Measurements from ENCODE around the gene RAB26. TPM values are rescaled to one million over a fixed set of nuclear protein-coding genes. Genes with fewer than 3 reads are reported as not detected.
A peak's percentile ranks its signal among the peaks of the same experiment; 100 is the strongest.

The RAB26 gene
- total RNA-seq, 1 donor from 2014 or later, result 0.80 TPM

DNA sequence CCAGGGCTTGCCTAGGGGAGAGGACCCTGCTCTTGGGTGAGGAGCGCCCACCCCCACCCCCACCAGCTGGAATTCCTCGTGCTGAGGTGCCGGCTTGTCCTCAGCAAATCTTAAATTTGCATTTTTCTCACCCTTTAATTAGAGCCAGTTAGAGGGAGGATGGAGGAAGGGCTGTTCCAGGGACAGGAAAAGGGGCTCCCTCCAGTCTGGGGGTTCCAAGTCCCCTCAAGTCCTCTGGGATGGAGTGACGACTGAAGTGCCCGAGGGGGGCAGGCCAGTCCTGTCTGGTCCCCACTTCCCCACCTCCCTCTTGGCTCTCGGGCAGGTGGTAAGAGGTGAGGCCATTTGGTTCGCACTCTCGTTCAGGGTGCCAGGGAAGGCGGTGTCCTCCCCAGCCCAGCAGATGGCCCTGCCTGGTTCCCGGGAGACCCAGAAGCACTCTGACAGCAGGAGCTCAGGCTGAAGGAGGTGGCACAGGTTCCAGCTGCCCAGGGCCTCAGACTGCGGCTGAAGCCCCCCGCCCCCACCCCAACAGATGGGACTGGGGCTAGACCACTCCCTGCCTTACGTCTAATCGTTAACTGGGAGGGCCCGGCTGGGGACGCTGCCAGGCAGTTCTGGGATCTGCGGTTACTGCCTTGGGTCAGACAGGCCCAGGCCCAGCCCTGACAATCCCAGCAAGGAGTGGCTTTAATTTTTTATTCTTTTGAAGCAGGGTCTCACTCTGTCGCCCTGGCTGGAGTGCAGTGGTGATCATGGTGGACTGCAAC is 2.2 kb downstream of the RAB26 start:
- Histone ChIP-seq H3K9me3 (no peaks in the 10 kb centered on the region), H3K27ac (no peak overlapping the region), H3K27me3 (ENCODE audit: low read depth) (no peaks in the 10 kb centered on the region), H3K4me3 (no peak overlapping the region), H3K36me3 (peaks cover 21% of the 10 kb centered on the region), H3K4me1 (peaks cover 69% of the 10 kb centered on the region)
- intact Hi-C loops (cut with DNase I), result no loop called here
- no peak for ATAC-seq
- DNase-seq, result no peak
- TF ChIP-seq, protein P1, sequence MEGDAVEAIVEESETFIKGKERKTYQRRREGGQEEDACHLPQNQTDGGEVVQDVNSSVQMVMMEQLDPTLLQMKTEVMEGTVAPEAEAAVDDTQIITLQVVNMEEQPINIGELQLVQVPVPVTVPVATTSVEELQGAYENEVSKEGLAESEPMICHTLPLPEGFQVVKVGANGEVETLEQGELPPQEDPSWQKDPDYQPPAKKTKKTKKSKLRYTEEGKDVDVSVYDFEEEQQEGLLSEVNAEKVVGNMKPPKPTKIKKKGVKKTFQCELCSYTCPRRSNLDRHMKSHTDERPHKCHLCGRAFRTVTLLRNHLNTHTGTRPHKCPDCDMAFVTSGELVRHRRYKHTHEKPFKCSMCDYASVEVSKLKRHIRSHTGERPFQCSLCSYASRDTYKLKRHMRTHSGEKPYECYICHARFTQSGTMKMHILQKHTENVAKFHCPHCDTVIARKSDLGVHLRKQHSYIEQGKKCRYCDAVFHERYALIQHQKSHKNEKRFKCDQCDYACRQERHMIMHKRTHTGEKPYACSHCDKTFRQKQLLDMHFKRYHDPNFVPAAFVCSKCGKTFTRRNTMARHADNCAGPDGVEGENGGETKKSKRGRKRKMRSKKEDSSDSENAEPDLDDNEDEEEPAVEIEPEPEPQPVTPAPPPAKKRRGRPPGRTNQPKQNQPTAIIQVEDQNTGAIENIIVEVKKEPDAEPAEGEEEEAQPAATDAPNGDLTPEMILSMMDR (IDR thresholded peaks at IDR 0.05), result no peak

DNA sequence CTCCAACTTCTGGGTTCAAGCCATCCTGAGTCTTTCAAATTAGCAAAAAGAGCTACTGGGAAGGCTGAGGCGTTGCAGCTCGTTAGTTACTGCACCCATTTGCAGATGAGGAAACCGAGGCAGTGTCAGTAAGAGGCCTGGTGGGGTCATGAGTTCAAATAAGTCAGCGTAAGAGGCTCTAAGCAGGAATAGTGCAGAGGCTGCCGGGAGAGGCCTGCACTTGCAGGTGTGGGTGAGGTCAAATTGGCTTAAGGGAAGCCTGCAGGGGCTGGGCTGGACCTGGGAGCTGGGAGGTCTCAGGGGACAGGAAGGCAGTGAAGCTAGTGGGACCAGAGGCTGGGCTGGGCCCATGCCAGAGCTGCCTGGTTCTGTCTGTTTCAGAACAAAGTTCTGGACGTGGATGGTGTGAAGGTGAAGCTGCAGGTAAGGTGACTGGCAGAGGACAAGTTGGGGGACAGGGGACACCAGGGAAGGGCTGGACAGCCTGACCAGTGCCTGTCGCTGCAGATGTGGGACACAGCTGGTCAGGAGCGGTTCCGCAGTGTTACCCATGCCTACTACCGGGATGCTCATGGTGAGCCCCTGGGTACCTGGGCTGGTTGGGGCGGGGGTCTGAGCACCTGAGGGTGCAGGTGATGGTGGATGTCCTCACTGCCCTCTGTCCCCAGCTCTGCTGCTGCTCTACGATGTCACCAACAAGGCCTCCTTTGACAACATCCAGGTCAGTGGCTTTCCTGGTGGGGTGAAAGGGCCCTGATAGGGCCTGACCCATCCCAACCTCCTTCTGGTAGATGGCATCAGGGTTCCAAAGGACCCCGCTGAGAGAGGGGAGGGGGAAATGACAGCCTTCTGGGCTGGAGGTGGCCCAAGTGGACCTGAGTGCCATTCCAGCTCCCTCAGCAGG is 3.0 kb downstream of the RAB26 start:
- H3K4me1 ChIP-seq, result peaks cover 72% of the 10 kb centered on the region
- intact Hi-C loops (cut with DNase I), result no loop called here
- DNase-seq, result no peak
- H3K27me3 ChIP-seq (ENCODE audit: low read depth), result no peaks in the 10 kb centered on the region
- TF ChIP-seq, protein P1 (IDR thresholded peaks at IDR 0.05), result no peak
- no peak overlapping the region for H3K27ac ChIP-seq
- peaks cover 21% of the 10 kb centered on the region for H3K36me3 ChIP-seq
- ATAC-seq, result no peak
- peak overlapping the region; percentile 75 for H3K4me3 ChIP-seq
- no peaks in the 10 kb centered on the region for H3K9me3 ChIP-seq

DNA sequence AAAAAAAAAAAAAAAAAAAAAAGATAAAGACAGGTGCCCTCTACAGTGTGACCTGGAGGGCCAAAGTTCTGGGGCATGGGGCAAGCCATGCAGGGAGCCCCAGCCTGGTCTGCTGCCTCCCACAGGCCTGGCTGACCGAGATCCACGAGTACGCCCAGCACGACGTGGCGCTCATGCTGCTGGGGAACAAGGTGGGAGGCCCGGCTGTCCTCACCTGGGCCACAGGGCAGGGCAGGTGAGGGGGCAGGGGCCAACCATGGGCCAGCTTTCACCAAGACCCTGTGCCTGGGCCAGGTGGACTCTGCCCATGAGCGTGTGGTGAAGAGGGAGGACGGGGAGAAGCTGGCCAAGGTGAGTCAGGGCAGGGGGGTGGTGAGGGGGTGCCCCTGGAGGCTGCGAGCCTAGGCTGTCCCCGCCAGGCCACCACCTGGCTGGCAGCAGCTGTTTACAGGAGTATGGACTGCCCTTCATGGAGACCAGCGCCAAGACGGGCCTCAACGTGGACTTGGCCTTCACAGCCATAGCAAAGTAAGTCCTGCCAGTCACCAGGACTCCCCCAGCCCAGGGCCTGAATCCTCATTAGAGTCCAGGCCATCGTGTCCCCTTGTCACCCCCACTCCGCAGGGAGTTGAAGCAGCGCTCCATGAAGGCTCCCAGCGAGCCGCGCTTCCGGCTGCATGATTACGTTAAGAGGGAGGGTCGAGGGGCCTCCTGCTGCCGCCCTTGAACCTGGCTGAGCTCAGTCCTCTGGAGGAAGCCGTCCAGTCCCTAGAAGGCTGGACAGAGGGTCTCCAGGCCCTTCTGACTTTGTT is 4.5 kb downstream of the RAB26 start:
- TF ChIP-seq, protein P1 (IDR thresholded peaks at IDR 0.05), result no peak

DNA sequence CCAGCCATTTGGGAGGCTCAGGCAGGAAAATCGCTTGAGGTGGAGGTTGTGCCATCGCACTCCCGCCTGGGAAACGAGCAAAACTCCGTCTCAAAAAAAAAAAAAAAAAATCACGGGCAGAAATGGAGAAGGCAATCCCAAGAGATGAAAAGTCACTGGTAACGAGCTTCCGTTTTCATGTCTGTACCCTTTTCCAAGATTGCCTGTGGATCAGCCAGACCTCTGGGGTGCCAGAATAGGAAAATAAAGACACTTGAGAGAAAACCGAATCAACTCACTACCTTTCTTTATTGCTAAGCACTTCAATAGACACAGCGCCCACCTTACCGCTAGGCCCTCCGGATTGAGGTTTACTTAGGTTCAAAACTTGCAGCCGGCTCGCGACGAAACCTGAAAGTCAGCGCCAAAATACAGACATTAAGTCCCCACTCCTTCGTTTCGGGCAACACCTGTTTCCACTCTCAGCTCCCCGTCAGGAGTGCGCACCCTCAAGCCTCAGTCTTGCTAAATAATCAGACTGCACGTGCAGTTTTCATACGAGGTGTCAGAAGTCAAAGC is 6.2 kb downstream of the RAB26 start:
- Histone ChIP-seq H3K36me3 (peaks cover 21% of the 10 kb centered on the region), H3K4me3 (peak overlapping the region; percentile 75), H3K27ac (peak overlapping the region; percentile 83), H3K4me1 (peaks cover 85% of the 10 kb centered on the region), H3K27me3 (ENCODE audit: low read depth) (no peaks in the 10 kb centered on the region), H3K9me3 (no peaks in the 10 kb centered on the region)
- ATAC-seq, result no peak
- intact Hi-C loops (cut with DNase I), result no loop called here
- no peak for DNase-seq
- TF ChIP-seq, protein P1 (IDR thresholded peaks at IDR 0.05), result no peak

More for the DNA sequence above, 4.5 kb downstream of the RAB26 start:
- ATAC-seq (no peak), DNase-seq (no peak)
- peak overlapping the region; percentile 77 for H3K27ac ChIP-seq
- intact Hi-C loops (cut with DNase I), result no loop called here
- no peaks in the 10 kb centered on the region for H3K27me3 ChIP-seq (ENCODE audit: low read depth)
- H3K36me3 ChIP-seq, result peaks cover 21% of the 10 kb centered on the region
- peak overlapping the region; percentile 75 for H3K4me3 ChIP-seq
- peaks cover 83% of the 10 kb centered on the region for H3K4me1 ChIP-seq
- H3K9me3 ChIP-seq, result no peaks in the 10 kb centered on the region
